NCI-H2081 treated with DMSO at 0.1 percent for 48 hours (cell line): ENCODE measurements around the gene S100A7A.
"Not testable (repeated sequence)": the region's sequence is repeated elsewhere in the genome, so short reads cannot be mapped to it uniquely, and the experiment has no call there.

Experiments
- DNase-seq: peaks from one replicate; lab custom pipeline; 2025; lab: John Stamatoyannopoulos, UW

The S100A7A gene

GRCh38 chr1:153460551-153460950 lies 44.2 kb downstream of the S100A7A start, which contains the start of gene S100A7:
TSS of gene S100A7 (minus strand) at chr1:153460651. CDS start at chr1:153459013, 1,638 bp downstream.
- no peak for DNase-seq

GRCh38 chr1:153462741-153463140 lies 46.4 kb downstream of the S100A7A start:
- DNase-seq = not testable (repeated sequence)

GRCh38 chr1:153465811-153466636 lies 49.7 kb downstream of the S100A7A start:
- DNase-seq = no peak

GRCh38 chr1:153466908-153467307 lies 50.6 kb downstream of the S100A7A start:
- DNase-seq = no peak

DNA sequence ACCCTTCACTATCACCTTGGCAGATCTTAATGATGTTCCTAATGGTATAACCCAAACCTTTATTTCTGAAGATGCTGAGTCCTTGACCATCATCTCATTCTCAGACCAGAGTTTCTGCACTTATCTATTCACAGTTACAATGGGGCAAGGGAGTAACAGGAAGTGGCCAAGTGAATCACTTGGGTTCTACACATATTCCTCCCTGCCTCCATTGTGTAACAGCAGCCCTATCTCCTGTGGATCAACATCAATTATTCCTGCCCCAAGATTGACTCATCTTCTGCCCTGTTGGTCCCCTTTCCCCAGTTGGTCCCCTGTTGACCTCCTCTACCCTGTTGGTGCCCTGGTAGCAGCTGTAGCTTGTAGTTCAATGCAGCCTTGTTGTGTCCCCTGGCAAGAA lies 54.4 kb downstream of the S100A7A start:
- no peak for DNase-seq
